Vagina (tissue), 2 donors: ENCODE data around the gene RBM5.

Source experiments
- CTCF ChIP-seq, 3 experiments: fragments of 450-650 bp in 2 of 3; fragments of 200-600 bp in 1 of 3; sonication (generic) in 1 of 3; IDR thresholded peaks; one replicate each; pipeline ENCODE4 v1.5.1; 2017 to 2019; ENCODE audit warnings: antibody characterized with exemption in 3 of 3, mild to moderate bottlenecking in 2 of 3, moderate library complexity in 2 of 3
- POLR2A ChIP-seq, 2 donors: fragments of 450-650 bp; IDR thresholded peaks; one replicate each; pipeline ENCODE4 v1.6.1; 2017; ENCODE audit warnings: antibody characterized with exemption in 2 of 2, mild to moderate bottlenecking in 2 of 2, moderate library complexity in 2 of 2
- POLR2AphosphoS5 ChIP-seq, 2 donors: sonication (generic); formaldehyde crosslinking; IDR thresholded peaks; one replicate each; pipeline ENCODE4 v1.9.0; 2017; ENCODE audit warnings: antibody characterized with exemption in 2 of 2, mild to moderate bottlenecking in 2 of 2, low read depth in 1 of 2; ENCODE audit not compliant: insufficient read depth in 1 of 2

- TF ChIP-seq CTCF (IDR thresholded peaks at IDR 0.05) (no peak), POLR2AphosphoS5 (IDR thresholded peaks at IDR 0.05; ENCODE audit: insufficient read depth in 1 of 2, low read depth in 1 of 2) (no peak), POLR2A (IDR thresholded peaks at IDR 0.05) (no peak)
Observed at GRCh38 chr3:50147016-50147415, 58.3 kb downstream of the RBM5 start.
